Transverse colon (tissue), 4 donors: ENCODE measurements around the gene CLEC4A.

Source experiments
- POLR2AphosphoS5 ChIP-seq, 3 donors: sonication (generic); formaldehyde crosslinking; IDR thresholded peaks; one replicate each; pipeline ENCODE4 v1.6.1; 2016; ENCODE audit warnings: antibody characterized with exemption in 3 of 3
- TF ChIP-seq, protein P1 (sequence below), 5 experiments: fragments of 200-600 bp in 3 of 5; fragments of 450-650 bp in 2 of 5; sonication (generic) in 3 of 5; IDR thresholded peaks; 1 replicate in 2 of 5; 2 replicates in 3 of 5; pipeline ENCODE4 v1.5.1; 2016 to 2017; ENCODE audit warnings: antibody characterized with exemption in 5 of 5, inconsistent platforms in 3 of 5, mild to moderate bottlenecking in 2 of 5, moderate library complexity in 1 of 5

DNA sequence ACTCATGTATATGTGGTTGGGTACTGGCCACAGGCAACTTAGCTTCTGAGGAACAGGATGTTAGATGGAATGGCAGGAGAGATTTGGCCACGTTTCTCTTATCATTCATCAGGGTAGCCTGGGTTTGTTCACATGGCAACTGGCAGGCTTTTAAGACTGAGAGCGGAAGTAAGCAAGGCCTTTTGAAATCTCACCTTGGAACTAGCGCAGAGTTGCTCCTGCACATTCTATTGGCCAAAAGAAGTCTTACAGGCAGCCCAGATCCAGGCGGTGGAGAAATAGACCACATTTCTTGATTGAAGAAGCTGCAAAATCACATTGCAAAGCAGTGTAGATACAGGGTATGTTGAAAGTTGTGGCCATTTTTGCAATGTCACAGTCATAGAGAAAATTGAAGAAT, 3.7 kb downstream of the CLEC4A start:
- TF ChIP-seq POLR2AphosphoS5 (IDR thresholded peaks at IDR 0.05), result no peak
- TF ChIP-seq, protein P1, sequence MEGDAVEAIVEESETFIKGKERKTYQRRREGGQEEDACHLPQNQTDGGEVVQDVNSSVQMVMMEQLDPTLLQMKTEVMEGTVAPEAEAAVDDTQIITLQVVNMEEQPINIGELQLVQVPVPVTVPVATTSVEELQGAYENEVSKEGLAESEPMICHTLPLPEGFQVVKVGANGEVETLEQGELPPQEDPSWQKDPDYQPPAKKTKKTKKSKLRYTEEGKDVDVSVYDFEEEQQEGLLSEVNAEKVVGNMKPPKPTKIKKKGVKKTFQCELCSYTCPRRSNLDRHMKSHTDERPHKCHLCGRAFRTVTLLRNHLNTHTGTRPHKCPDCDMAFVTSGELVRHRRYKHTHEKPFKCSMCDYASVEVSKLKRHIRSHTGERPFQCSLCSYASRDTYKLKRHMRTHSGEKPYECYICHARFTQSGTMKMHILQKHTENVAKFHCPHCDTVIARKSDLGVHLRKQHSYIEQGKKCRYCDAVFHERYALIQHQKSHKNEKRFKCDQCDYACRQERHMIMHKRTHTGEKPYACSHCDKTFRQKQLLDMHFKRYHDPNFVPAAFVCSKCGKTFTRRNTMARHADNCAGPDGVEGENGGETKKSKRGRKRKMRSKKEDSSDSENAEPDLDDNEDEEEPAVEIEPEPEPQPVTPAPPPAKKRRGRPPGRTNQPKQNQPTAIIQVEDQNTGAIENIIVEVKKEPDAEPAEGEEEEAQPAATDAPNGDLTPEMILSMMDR (IDR thresholded peaks at IDR 0.05), result no peak
